ENCODE results near the gene SRSF12. TPM values are rescaled to one million over a fixed set of nuclear protein-coding genes. Genes with fewer than 3 reads are reported as not detected.

Gene SRSF12
- 4.3 TPM for total RNA-seq (ENCODE audit: insufficient read depth, low replicate concordance)

- peak; percentile 46 for DNase-seq (ENCODE audit: low spot score)
Measured at GRCh38 chr6:89117211-89118108, at the start of gene SRSF12. TSS of gene SRSF12 (minus strand) at chr6:89118071. CDS start at chr6:89117887, 184 bp downstream.

GRCh38 chr6:89162047-89162371 lies 44.1 kb upstream of the SRSF12 start:
- DNase-seq (ENCODE audit: low spot score): peak; percentile 92

- DNase-seq (ENCODE audit: low spot score): peak; percentile 86
Measured at GRCh38 chr6:89161326-89162046, 43.6 kb upstream of the SRSF12 start.

- no peak for DNase-seq (ENCODE audit: low spot score)
Measured at GRCh38 chr6:89160331-89161092, 42.6 kb upstream of the SRSF12 start.

GRCh38 chr6:89154131-89154530 lies 36.3 kb upstream of the SRSF12 start:
- no peak for DNase-seq (ENCODE audit: low spot score)

GRCh38 chr6:89148016-89148750 lies 30.3 kb upstream of the SRSF12 start:
- no peak for DNase-seq (ENCODE audit: low spot score)

GRCh38 chr6:89146718-89147700 lies 29.1 kb upstream of the SRSF12 start:
- DNase-seq (ENCODE audit: low spot score): peak; percentile 59

GRCh38 chr6:89145956-89146717 lies 28.3 kb upstream of the SRSF12 start, which contains the start of gene PM20D2:
TSS of gene PM20D2 (plus strand) at chr6:89146055. CDS start at chr6:89146145, 90 bp downstream.
- DNase-seq (ENCODE audit: low spot score): peak; percentile 80

- DNase-seq (ENCODE audit: low spot score): peak; percentile 51
Measured at GRCh38 chr6:89145091-89145955, 27.5 kb upstream of the SRSF12 start.

GRCh38 chr6:89144354-89144906 lies 26.6 kb upstream of the SRSF12 start:
- peak; percentile 14 for DNase-seq (ENCODE audit: low spot score)

GRCh38 chr6:89140347-89141156 lies 22.7 kb upstream of the SRSF12 start:
- peak; percentile 82 for DNase-seq (ENCODE audit: low spot score)

GRCh38 chr6:89139509-89140346 lies 21.9 kb upstream of the SRSF12 start:
- peak; percentile 93 for DNase-seq (ENCODE audit: low spot score)

GRCh38 chr6:89138173-89138572 lies 20.3 kb upstream of the SRSF12 start:
- no peak for DNase-seq (ENCODE audit: low spot score)

GRCh38 chr6:89134723-89135122 lies 16.9 kb upstream of the SRSF12 start:
- no peak for DNase-seq (ENCODE audit: low spot score)

GRCh38 chr6:89133981-89134380 lies 16.1 kb upstream of the SRSF12 start:
- DNase-seq (ENCODE audit: low spot score): no peak

GRCh38 chr6:89132057-89132456 lies 14.2 kb upstream of the SRSF12 start:
- DNase-seq (ENCODE audit: low spot score): no peak

All from umbilical cord (tissue), 2 donors.